Midbrain (tissue), 1 donor: ENCODE data around the gene ACSM4.
"Not testable (repeated sequence)": the region's sequence is repeated elsewhere in the genome, so short reads cannot be mapped to it uniquely, and the experiment has no call there.

ENCODE experiments used
- DNase-seq: peaks from one replicate; lab custom pipeline; 2025; lab: John Stamatoyannopoulos, UW

ACSM4 gene

DNA sequence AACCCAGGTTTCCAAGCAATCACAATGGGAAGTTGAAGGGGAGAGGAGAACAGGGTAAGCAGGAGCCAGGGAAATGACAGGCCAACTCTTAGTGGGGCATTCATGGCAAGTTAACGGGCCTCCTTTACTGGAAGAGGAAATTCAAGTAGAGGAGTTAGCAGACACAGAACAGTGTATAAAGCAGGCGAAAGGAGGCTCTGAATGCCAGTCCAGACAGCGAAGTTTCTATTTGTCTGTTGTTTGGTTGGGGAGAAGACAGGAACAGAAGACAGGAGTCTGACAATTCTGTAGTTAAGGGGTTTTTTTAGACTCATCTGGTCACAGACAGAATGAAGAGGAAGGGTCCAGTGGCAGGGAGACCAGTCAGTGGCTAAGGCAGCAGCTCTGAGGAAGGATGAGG, at the start of gene ACSM4:
Gene ACSM4, plus strand, starts transcription at position 301 of the 400 bp plus-strand sequence. CDS start 260 bp downstream, outside the sequence.
- no peak for DNase-seq

GRCh38 chr12:7259060-7259459, 44.8 kb upstream of the ACSM4 start:
- no peak for DNase-seq

DNA sequence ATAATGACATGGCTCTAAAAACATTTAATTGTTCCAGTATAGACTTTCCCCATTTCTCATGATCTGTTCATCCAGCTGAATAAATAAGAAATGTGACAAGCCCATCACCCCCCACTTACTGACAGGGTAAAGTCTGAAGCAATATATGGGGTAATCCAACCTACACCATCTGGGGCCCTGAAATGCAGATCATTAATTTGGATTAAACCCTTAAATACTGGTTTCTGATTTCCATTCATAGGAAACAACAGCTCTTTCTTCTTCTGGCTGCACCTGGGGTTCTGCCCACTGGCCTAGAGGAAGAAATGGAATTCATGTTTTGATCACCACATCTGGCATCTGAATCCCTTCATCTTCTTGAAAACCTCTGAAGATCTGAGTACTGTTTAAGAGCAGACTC, 39.3 kb upstream of the ACSM4 start:
- DNase-seq: no peak

GRCh38 chr12:7265251-7265650, 38.6 kb upstream of the ACSM4 start:
- no peak for DNase-seq

DNA sequence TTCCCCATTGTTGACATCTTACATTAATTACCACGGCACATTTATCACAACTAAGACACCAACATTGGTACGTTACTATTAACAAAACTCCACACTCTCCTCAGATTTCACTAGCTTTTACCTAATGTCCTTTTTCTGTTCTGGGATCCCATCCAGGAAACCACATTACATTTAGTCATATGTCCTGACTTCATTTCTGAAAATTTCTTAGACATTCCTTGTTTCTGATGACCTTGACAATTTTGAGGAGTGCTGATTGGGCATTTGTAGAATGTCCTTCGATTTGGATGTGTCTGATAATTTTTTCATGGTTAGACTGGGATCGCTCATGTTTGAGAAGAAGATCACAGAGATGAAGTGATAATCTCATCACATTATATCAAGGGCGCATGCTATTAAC, 34.6 kb upstream of the ACSM4 start:
- DNase-seq: no peak

GRCh38 chr12:7271893-7272514, 31.9 kb upstream of the ACSM4 start:
- no peak for DNase-seq

DNA sequence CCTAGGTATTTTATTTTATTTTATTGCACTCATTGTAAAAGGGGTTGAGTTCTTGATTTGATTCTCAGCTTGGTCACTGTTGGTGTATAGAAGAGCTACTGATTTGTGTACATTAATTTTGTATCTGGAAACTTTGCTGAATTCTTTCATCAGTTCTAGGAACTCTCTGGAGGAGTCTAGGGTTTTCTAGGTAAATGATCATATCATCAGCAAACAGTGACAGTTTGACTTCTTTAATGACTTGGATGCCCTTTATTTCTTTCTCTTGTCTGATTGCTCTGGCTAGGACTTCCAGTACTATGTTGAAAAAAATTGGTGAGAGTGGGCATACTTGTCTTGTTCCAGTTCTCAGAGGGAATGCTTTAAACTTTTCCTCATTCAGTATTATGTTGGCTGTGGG, 28.4 kb upstream of the ACSM4 start:
- not testable (repeated sequence) for DNase-seq

DNA sequence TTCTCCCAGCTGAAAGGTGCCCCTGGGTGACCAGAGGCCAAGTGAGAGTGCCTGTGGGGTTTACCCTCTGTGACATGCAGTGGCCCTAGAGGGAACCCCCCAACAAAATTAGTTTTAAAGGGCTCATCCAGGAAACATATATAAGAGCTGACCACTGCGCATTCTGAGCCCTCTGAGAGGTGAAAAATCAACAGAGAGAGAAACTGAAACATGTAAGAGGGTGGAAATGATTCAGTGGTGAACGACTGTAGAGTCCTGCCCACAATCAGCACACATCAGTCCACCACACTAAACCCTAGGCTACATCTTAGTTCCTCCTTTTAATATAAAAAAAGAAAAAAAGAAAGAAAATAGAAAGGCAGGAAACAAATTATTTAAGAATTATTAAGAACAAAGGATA, 21.0 kb upstream of the ACSM4 start:
- DNase-seq: no peak

- no peak for DNase-seq
Observed at GRCh38 chr12:7289743-7290142, 14.1 kb upstream of the ACSM4 start.

DNA sequence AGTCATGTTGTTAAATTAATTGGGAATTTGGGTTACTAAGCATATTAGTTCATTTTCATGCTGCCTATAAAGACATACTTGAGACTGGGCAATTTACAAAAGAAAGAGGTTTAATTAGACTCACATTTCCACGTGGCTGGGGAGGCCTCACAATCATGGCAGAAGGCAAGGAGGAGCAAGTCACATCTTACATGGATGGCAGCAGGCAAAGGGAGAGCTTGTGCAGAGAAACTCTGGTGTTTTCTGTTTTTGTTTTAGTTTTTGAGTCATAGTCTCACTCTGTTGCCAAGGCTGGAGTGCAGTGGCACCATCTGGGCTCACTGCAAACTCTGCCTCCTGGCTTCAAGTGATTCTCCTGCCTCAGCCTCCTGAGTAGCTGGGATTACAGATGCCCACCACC, 13.3 kb upstream of the ACSM4 start:
- DNase-seq: not testable (repeated sequence)

- no peak for DNase-seq
Observed at GRCh38 chr12:7292300-7292699, 11.6 kb upstream of the ACSM4 start.

DNA sequence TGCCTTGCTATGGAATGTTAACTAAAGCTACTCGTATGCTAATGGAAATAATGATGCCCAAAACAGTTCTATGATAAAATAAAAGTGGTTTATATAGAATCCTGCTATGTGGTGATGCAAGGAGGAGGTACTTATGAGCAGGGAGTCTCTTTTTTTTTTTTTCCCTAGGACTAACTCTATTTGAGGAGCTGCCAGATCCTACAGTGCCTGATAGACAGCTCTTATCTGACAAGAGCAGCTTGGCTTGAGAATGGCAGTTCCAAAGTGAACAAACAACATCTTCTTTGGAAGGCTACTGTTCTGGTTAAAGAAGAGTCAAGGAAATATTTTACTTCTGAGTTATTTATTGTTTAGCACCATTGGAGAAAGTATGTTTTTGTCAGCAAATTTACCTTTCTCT, 10.2 kb upstream of the ACSM4 start:
- DNase-seq: no peak

DNA sequence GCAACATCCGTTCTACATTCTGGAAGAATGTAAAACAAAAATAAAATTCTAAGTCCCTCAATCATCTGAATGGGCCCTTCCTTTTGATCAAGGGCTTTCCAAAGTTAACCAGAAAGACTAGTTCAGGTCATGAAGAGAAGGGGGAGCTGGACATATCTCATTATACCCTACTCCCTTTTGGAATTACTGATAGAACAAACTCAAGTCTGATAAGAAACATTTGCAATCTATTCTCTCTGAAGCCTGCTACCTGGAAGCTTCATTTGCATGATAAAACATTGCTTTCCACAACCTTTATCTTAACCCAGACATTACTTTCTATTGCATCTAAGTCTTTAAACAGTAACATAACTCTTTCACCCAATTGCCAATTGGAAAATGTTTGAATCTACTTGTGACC, 8.3 kb upstream of the ACSM4 start:
- no peak for DNase-seq

DNA sequence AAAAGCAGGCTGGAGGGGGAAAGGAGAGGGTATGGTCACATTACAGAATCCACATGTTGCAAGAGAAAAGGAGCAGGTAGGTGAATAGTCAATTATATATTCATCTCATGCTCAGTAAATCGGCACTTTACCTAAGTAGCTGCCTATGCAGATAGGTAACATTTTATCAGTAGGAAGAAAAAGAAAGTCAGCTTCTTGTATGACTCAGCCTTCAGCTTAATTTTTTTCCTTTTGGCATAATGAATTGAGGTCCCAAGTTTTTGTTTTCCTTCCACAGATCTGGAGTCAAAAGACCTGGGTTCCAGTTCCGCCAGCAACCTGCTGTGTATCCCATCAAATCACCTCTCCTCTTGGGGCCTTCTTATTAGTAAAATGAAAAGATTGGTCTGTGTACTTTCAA, 6.0 kb upstream of the ACSM4 start:
- no peak for DNase-seq

DNA sequence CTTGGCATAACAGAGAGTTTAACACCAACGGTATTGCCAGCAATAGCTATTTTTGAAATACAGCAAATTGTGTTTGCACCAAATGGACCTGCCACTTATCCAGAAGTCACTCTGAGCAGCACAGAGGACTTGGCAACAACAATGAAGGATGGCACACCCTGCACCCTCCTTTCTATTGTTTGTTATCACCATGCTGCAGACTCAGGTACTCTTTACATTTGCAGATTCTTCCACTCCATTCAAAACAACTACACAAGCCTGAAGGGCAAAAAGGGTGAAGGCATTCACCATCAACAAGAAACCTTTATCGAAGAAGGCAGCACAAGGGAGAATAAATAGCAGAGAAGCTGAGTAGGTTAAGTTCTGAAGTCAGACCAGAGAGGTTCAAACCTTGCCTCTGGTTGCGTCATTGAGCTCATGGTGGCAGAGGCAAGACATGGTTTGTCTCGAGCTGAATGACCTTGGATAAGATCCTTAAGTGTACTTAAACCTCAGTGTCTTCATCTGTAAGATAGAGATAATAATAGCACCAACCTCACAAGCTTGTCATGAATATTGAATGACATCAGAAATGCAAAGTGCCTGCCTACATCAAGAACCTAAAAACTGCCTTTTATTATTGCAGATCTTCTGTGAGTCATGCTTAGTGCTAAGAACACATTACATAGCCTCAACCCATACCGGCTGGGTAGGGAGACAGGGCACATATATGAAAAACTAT, 1.4 kb upstream of the ACSM4 start:
- no peak for DNase-seq

GRCh38 chr12:7303230-7303629, 642 bp upstream of the ACSM4 start:
- DNase-seq: no peak

GRCh38 chr12:7304456-7304855, 584 bp downstream of the ACSM4 start:
- DNase-seq: no peak

GRCh38 chr12:7310070-7310469, 6.2 kb downstream of the ACSM4 start:
- DNase-seq: no peak

GRCh38 chr12:7319930-7320329, 16.1 kb downstream of the ACSM4 start:
- DNase-seq: no peak

- DNase-seq: no peak
Observed at GRCh38 chr12:7321624-7322023, 17.8 kb downstream of the ACSM4 start.

GRCh38 chr12:7322599-7322998, 18.7 kb downstream of the ACSM4 start:
- DNase-seq: no peak

DNA sequence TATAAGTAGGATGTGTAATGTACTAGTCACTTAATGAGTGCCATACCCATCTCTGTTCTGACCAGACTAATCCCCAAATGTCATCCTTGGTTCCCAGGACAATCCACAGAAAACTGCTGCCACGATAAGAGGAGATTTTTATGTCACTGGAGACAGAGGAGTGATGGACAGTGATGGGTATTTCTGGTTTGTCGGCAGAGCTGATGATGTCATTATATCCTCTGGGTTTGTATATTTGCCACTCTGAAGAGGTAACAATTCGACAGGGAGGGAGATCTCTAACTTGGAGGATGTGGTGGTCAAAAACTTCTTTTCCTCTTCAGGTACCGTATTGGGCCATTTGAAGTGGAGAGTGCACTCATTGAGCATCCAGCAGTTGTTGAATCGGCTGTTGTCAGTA, 20.3 kb downstream of the ACSM4 start:
- no peak for DNase-seq

DNA sequence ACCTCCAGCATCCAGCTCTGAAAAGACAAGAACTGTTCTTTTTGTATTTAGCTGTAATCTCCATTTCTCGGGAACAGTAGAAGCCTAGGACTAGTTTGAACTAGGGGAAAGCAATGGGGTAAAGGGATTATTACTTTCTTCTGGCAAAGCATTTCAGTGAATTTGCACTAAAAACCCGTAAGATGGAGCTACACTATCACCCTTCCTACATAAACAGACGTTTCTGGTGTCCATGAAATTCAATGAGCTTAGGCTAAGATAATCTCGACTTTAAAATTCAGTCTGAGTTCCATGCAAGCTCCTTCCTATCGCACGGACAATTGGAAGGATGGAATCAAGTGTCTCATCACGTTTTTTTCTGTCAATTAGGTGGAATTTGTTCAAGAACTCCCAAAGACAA, 24.0 kb downstream of the ACSM4 start:
- DNase-seq: no peak

GRCh38 chr12:7337790-7338189, 33.9 kb downstream of the ACSM4 start:
- not testable (repeated sequence) for DNase-seq
